Osteocyte (in vitro differentiated cells): ENCODE data around the gene CHST11. TPM values are rescaled to one million over a fixed set of nuclear protein-coding genes. Genes with fewer than 3 reads are reported as not detected.

Experiments
- DNase-seq: peaks from one replicate; pipeline ENCODE4 v3.0.0; 2021; ENCODE audit warnings: mixed read lengths; ENCODE audit not compliant: unreplicated experiment; ENCODE audit errors: extremely low spot score
- H3K27ac Mint-ChIP-seq: one replicate; pipeline ENCODE4 v1.8.0; 2021; ENCODE audit warnings: mild to moderate bottlenecking, mixed read lengths; ENCODE audit not compliant: unreplicated experiment
- H3K27me3 Mint-ChIP-seq: one replicate; pipeline ENCODE4 v1.8.0; 2021; ENCODE audit warnings: mixed read lengths; ENCODE audit not compliant: unreplicated experiment
- H3K36me3 Mint-ChIP-seq: one replicate; pipeline ENCODE4 v1.8.0; 2021; ENCODE audit warnings: mixed read lengths; ENCODE audit not compliant: unreplicated experiment
- H3K4me1 Mint-ChIP-seq: one replicate; pipeline ENCODE4 v1.8.0; 2021; ENCODE audit warnings: mixed read lengths; ENCODE audit not compliant: unreplicated experiment
- H3K4me3 Mint-ChIP-seq: one replicate; pipeline ENCODE4 v1.8.0; 2021; ENCODE audit warnings: mild to moderate bottlenecking, moderate library complexity, mixed read lengths; ENCODE audit not compliant: unreplicated experiment
- H3K9me3 Mint-ChIP-seq: one replicate; pipeline ENCODE4 v1.8.0; 2021; ENCODE audit warnings: mixed read lengths; ENCODE audit not compliant: unreplicated experiment
- total RNA-seq: library from RNA; stranded (reverse); gene quantifications from 2 replicates; pipeline ENCODE4 v1.2.1, GENCODE V29; 2021
- TF ChIP-seq, protein P1 (sequence below): fragments of 200-600 bp; sonication (generic); IDR thresholded peaks from 2 replicates; pipeline ENCODE4 v1.5.0; 2021; ENCODE audit warnings: antibody characterized with exemption, mild to moderate bottlenecking, moderate library complexity

The CHST11 gene
- total RNA-seq, 1 donor from 2014 or later = 7.5 TPM

DNA sequence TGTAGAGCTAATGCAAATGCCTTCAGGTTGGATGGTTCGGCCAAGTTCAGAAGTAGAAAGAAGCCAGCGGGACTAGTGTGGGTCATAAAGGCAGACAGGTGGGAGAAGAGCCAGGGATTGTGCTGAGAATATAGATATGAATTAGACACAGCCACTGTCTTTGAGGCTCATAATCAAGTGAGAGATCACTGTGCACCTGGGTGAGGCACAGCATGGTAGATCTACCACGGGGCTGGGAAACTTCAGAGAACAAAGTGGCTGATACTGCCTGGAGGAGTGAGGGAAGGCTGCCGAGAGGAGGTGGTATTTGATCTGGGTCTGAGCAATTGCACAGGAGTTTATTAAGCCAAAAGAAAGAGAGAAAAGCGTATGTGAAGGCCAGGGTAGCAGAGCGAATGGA is 40.6 kb upstream of the CHST11 start:
- H3K27me3 Mint-ChIP-seq = peaks cover under 1% of the 10 kb centered on the region

DNA sequence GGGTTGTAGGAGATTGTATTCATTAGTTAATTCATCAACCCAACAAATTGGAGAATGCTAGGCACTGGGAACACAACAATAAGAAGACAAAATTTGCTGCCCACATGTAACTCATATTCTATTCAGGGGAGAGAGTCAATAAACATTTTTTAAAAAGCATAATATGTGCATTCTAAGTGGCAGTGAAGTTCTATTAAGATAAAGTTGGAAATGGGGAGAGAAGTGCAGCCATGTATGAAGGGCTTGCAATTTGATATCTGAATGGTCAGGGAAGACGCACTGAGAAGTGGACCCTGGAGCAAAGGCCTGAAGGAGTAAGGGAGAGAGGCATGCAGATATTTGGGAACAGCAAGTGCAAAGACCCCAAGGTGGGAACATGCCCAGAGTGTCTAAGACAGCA is 40.2 kb upstream of the CHST11 start:
- Mint-ChIP-seq H3K36me3 (no peaks in the 10 kb centered on the region), H3K4me1 (no peaks in the 10 kb centered on the region)
- TF ChIP-seq, protein P1, sequence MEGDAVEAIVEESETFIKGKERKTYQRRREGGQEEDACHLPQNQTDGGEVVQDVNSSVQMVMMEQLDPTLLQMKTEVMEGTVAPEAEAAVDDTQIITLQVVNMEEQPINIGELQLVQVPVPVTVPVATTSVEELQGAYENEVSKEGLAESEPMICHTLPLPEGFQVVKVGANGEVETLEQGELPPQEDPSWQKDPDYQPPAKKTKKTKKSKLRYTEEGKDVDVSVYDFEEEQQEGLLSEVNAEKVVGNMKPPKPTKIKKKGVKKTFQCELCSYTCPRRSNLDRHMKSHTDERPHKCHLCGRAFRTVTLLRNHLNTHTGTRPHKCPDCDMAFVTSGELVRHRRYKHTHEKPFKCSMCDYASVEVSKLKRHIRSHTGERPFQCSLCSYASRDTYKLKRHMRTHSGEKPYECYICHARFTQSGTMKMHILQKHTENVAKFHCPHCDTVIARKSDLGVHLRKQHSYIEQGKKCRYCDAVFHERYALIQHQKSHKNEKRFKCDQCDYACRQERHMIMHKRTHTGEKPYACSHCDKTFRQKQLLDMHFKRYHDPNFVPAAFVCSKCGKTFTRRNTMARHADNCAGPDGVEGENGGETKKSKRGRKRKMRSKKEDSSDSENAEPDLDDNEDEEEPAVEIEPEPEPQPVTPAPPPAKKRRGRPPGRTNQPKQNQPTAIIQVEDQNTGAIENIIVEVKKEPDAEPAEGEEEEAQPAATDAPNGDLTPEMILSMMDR = no peak

More for the DNA sequence above, 40.6 kb upstream of the CHST11 start:
- Mint-ChIP-seq H3K9me3 (no peaks in the 10 kb centered on the region), H3K4me1 (no peaks in the 10 kb centered on the region), H3K4me3 (no peak overlapping the region), H3K36me3 (no peaks in the 10 kb centered on the region), H3K27ac (no peak overlapping the region)
- TF ChIP-seq, protein P1 = no peak
- DNase-seq = no peak

DNA sequence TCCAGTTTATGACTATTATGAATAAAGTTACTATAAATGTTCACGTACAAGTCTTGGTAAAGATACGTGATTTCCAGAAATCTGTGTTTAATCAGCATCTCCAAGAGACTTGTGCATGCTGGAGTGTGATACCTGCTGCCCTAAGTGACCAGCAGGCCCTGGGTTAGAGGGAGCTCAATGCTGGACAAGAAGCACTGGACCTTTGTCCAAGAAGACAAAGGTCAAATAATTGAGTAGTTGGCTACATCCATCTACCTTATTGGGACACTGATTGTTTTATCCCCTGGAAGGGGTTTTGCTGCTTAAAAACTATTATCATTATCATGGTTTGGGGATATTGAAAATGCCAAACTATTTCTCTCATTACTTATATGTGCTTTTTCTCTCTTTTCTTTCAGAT is 37.0 kb upstream of the CHST11 start:
- H3K27ac Mint-ChIP-seq = no peak overlapping the region

More for the DNA sequence above, 40.2 kb upstream of the CHST11 start:
- Mint-ChIP-seq H3K27me3 (peaks cover 3% of the 10 kb centered on the region), H3K9me3 (no peaks in the 10 kb centered on the region), H3K27ac (no peak overlapping the region), H3K4me3 (no peak overlapping the region)
- no peak for DNase-seq

DNA sequence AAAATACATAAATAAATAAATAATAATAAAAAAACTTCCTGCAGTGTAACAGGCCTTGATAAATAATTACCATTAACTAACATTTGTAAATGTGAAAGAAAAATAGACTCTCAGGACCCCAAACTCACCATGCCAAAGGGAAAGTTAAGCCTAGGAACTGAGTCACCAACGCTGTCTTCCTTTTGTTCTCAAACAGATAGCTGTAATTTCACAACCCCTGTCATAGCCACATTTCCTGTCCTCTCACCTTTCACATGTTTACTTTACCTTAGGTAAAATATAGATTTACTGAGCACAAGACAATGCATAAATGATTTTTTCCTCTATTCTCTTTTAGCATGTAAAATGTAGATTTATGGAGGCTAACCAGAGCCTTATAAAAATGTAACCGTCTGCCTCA is 35.9 kb upstream of the CHST11 start:
- H3K36me3 Mint-ChIP-seq = no peaks in the 10 kb centered on the region
- H3K27me3 Mint-ChIP-seq = peaks cover 13% of the 10 kb centered on the region
- no peaks in the 10 kb centered on the region for H3K4me1 Mint-ChIP-seq
- no peak overlapping the region for H3K27ac Mint-ChIP-seq
- no peaks in the 10 kb centered on the region for H3K9me3 Mint-ChIP-seq
- DNase-seq = no peak
- H3K4me3 Mint-ChIP-seq = no peak overlapping the region
- TF ChIP-seq, protein P1 = no peak

More for the DNA sequence above, 37.0 kb upstream of the CHST11 start:
- peaks cover 13% of the 10 kb centered on the region for H3K27me3 Mint-ChIP-seq
- no peaks in the 10 kb centered on the region for H3K36me3 Mint-ChIP-seq
- H3K4me3 Mint-ChIP-seq = no peak overlapping the region
- no peaks in the 10 kb centered on the region for H3K4me1 Mint-ChIP-seq
- DNase-seq = no peak
- no peaks in the 10 kb centered on the region for H3K9me3 Mint-ChIP-seq
- TF ChIP-seq, protein P1 = no peak

DNA sequence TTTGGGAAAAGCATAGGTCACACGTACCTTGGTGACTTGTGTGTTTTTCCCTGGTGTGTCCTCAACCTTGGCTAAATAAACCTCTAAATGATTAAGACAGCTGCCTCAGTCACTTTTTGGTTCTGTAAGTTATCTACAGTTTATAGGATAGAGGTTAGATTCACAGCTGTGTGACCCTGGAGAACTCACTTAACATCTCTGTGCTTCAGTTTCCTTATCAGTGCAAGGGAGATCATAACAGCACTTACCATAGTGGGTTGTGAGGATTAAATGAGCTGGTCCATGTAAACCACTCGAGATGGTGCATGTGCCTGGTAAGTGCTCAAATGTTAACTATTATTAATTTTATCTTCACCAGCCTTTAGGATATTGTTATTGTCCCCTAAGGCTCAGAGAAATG is 35.4 kb upstream of the CHST11 start:
- Mint-ChIP-seq H3K27ac (no peak overlapping the region), H3K4me3 (no peak overlapping the region), H3K27me3 (peaks cover 13% of the 10 kb centered on the region), H3K36me3 (no peaks in the 10 kb centered on the region), H3K4me1 (no peaks in the 10 kb centered on the region), H3K9me3 (no peaks in the 10 kb centered on the region)
- no peak for DNase-seq
- TF ChIP-seq, protein P1 = no peak
